ENCODE results near the gene MRGPRD. TPM values are rescaled to one million over a fixed set of nuclear protein-coding genes. Genes with fewer than 3 reads are reported as not detected.

MRGPRD gene
- total RNA-seq (2014; rRNA removed; shearing (Covaris generic)) (not detected in 2 replicates), polyA plus RNA-seq (2016; fragmentation: Nextera tagmentation; extraction: Ambion mirVana) (not detected in 2 replicates)
- long read RNA-seq: 0 reads

GRCh38 chr11:68980776-68981065 is at the start of gene MRGPRD:
MRGPRD (minus strand) TSS chr11:68980986; CDS start chr11:68980986, 0 bp downstream.
- TF ChIP-seq CTCF (conservative IDR thresholded peaks at IDR 0.05; ENCODE audit: low read depth in 2 of 2): no peak
- TF ChIP-seq CREB1 (CRISPR knock-in tag; IDR thresholded peaks at IDR 0.05; ENCODE audit: low read depth): no peak
- TF ChIP-seq EZH2 (IDR thresholded peaks at IDR 0.05; ENCODE audit: low read depth, unreplicated experiment): no peak
- TF ChIP-seq STAT1 (IDR thresholded peaks at IDR 0.05; ENCODE audit: unreplicated experiment): no peak
- TF ChIP-seq EZH2phosphoT487 (IDR thresholded peaks at IDR 0.05; ENCODE audit: unreplicated experiment): no peak
- no peak for TF ChIP-seq JUNB (IDR thresholded peaks at IDR 0.05; ENCODE audit: unreplicated experiment)
- no peak for TF ChIP-seq ZNF114 (CRISPR knock-in tag; IDR thresholded peaks at IDR 0.05)
- no peak for TF ChIP-seq POLR2AphosphoS5 (IDR thresholded peaks at IDR 0.05; ENCODE audit: low read depth)
- TF ChIP-seq ZNF462 (CRISPR knock-in tag; IDR thresholded peaks at IDR 0.05): no peak
- TF ChIP-seq NANOG (IDR thresholded peaks at IDR 0.05; ENCODE audit: borderline replicate concordance): no peak
- TF ChIP-seq, protein P1, sequence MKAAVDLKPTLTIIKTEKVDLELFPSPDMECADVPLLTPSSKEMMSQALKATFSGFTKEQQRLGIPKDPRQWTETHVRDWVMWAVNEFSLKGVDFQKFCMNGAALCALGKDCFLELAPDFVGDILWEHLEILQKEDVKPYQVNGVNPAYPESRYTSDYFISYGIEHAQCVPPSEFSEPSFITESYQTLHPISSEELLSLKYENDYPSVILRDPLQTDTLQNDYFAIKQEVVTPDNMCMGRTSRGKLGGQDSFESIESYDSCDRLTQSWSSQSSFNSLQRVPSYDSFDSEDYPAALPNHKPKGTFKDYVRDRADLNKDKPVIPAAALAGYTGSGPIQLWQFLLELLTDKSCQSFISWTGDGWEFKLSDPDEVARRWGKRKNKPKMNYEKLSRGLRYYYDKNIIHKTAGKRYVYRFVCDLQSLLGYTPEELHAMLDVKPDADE (IDR thresholded peaks at IDR 0.05): no peak
- no peak for TF ChIP-seq ZNF331 (CRISPR knock-in tag; IDR thresholded peaks at IDR 0.05; ENCODE audit: low read depth)
- no peak for TF ChIP-seq REST (IDR thresholded peaks at IDR 0.05; ENCODE audit: unreplicated experiment)
- no peak within 1 kb of the TSS for H3K4me3 Mint-ChIP-seq
- H3K27ac Mint-ChIP-seq: no peak within 1 kb of the TSS
- H3K9me2 ChIP-seq (ENCODE audit: insufficient read depth): no peaks in the 10 kb centered on the region
- no peaks in the 10 kb centered on the region for H3K36me3 ChIP-seq (ENCODE audit: insufficient read depth)
- H3K4me1 ChIP-seq (ENCODE audit: insufficient read depth): no peaks in the 10 kb centered on the region
- H3K27me3 ChIP-seq (ENCODE audit: insufficient read depth): no peaks in the 10 kb centered on the region
- peaks cover 7% of the 10 kb centered on the region for H3K4me1 Mint-ChIP-seq
- no peaks in the 10 kb centered on the region for H4K20me1 ChIP-seq (replicated peaks; ENCODE audit: insufficient read depth)
- DNase-seq (ENCODE audit: low spot score): no peak
- H3K9me3 Mint-ChIP-seq: peaks cover 5% of the 10 kb centered on the region
- H3K27me3 Mint-ChIP-seq (ENCODE audit: insufficient read depth, low read depth, poor library complexity): peaks cover under 1% of the 10 kb centered on the region
- no peak within 1 kb of the TSS for H3K27ac ChIP-seq (ENCODE audit: low read depth)
- ATAC-seq: no peak
- no peak within 1 kb of the TSS for H3K4me2 ChIP-seq
- H2AFZ ChIP-seq: peak within 1 kb of the TSS; percentile 47; the same call in 1 of the 2 replicates
- no peak within 1 kb of the TSS for H3K4me3 ChIP-seq
- no peaks in the 10 kb centered on the region for H3K79me2 ChIP-seq (replicated peaks; ENCODE audit: insufficient read depth)
- H3F3A ChIP-seq (replicated peaks; ENCODE audit: low read depth): no peaks in the 10 kb centered on the region
- no peaks in the 10 kb centered on the region for H3K36me3 Mint-ChIP-seq (ENCODE audit: low read depth)

Measured in GM23338 (cell line).